KG1 (cell line): ENCODE measurements around the gene KRT23.
"Not testable (repeated sequence)": the region's sequence is repeated elsewhere in the genome, so short reads cannot be mapped to it uniquely, and the experiment has no call there.

Experiments
- DNase-seq: peaks from one replicate; lab custom pipeline; 2025; lab: John Stamatoyannopoulos, UW

KRT23 gene

DNA sequence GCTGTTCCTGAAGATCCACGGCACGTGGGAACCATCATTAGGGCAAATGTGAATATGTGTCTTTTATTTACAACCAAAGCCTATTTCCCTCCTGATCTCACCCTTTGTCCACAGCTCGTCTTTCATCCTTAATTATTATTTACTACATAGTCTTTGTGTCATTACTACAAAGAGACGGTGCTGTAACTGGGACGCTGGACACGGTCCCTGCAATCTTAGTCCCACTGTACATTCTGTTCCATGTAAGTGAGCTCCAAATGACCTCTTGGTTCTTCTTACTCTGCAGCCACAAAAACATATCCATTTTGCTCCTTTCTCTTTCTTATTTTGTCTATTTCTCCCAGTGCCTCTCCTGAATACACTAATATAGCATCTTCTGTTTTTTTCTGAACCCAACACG is 12.7 kb upstream of the KRT23 start:
- DNase-seq = no peak

DNA sequence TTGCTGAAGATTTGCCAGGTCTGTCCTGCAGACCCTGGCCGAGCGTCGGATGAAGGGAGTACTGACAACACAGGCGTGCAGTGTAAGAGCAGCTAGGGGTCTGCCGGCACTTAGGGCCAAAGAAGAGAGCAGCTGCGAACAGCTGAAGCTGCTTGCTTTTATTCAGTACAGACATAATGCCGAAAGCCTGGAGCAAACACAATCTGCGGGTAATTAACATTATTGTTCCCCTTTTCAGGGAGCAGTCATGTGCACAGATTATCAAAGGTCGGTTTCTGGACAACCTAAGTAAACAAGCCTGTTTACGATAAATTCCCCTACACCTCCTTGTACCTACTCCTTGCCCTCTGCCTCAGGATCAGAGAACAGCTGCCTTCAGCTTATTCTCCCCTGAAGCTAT is 12.0 kb upstream of the KRT23 start:
- no peak for DNase-seq

DNA sequence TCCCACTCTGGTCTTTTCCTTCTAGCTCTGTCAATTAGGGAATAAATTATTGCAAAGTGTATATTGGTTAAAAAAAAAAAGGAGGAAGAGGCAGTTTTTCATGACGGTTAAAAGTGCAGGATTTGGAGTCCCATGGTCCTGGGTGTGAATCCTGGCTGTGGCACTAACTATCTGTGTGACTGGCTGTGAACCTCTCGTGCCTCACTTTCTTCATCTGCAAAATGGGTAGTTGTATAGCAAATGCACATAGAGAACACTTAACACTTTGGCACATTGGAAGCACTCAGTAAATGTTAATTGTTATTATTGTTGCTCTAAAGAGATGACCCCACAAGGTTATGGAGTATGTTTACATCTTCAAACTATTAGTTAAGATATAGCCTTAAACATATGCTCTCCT is 10.5 kb upstream of the KRT23 start:
- no peak for DNase-seq

DNA sequence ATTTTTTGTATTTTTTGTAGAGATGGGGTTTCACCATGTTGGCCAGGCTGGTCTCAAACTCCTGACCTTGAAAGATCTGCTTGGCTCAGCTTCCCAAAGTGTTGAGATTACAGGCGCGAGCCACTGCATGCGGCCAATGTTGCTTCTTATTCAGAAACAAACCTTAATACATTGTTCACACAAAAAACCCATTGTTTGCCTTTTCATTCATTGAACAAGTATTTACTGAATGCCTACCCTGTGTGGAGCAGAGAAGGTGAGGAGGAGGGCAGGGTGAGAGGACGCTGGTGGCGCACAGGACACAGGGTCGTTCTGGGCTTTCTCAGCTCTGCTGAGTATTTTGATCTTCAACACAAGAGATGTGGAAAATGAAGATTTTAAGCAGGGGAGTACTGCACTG is 8.0 kb upstream of the KRT23 start:
- DNase-seq = no peak

DNA sequence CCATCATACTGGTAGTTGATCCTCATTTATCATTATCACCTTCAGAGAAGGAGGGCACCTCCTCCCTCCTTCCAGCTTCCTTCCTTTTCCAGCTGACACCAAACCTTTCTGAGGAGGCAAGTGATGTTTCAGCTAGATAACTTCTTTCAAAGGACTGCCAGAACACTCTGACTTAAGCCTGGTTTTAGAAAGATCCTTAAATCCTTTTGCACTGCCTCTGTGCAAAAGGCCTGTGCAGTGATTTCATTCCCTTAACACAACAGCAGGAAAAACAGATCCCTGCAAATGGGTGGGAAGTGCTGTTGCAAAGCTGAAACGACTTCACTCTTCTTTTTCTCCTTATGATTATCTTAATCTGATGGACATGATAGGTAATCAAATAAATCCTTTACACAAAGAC is 7.1 kb upstream of the KRT23 start:
- DNase-seq = no peak

DNA sequence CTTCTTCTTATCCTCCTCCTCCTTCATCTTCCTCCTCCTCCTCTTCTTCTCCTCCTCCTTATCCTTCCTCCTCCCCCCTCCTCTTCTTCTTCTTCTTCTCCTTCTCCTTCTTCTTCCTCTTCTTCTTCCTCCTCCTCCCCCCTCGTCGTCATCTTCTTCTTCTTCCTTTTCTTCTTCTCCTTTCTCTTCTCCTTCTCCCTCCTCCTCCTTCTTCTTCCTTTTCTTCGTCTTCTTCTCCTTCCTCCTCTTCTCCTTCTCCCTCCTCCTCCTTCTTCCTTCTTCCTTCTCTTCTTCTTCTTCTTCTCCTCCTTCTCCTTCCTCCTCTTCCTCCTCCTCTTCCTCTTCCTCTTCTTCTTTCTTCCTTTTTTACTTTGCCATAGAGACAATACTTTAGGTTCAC is 5.1 kb upstream of the KRT23 start:
- DNase-seq = no peak

DNA sequence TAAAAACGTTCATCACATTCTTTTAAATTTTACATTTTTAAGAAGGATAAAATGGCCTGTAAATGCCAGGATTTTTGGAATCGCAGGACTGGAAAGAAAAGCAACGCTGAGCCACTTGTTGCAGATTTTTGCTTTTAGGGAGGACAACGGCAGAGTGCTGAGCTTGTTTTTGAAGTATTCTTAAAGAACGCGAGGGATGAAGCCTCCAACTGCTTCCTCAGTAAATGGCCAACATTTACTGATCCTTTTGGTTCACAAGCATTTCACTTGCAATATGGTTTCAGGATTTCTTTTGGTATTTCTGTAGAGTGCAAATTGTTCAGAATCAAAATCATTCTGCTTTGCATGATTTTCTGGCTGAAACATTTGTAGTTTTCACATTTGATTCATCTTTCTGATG is 2.8 kb upstream of the KRT23 start:
- DNase-seq = no peak

DNA sequence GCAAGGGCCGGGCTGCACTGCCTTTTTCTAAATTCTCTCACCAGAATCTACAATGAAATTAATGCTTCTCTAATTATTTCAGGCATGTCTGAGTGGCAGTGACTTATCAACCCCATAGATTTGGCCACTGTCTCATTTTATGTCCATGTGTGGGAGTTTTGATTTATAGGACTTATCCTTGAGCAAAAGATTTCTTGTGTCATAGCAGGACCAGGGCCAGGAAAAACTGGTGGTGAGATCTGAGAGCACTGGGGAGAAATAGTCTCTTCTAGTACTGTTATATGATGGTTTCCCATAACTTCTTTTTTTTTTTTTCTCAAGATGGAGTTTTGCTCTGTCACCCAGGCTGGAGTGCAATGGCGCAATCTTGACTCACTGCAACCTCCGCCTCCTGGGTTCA is 1.5 kb upstream of the KRT23 start:
- no peak for DNase-seq

DNA sequence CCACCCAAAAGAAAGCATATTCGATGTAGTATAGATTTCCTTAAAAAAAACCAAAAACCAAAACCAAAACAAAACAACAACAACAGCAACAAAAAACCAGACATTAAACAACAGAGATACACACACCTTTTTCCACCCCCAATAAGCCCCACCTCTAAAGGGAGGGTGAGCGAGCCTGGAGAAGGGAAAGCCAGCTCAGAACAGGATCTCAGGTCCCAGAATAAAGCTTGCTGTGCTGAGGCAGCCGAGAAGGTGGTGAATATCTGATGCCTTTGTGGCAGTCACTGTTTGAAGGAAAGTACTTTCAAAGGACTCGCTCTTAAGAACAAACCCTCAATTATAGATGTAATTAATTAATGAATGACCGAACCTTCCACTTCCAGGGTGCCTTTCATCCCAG is 470 bp downstream of the KRT23 start:
- DNase-seq = no peak

DNA sequence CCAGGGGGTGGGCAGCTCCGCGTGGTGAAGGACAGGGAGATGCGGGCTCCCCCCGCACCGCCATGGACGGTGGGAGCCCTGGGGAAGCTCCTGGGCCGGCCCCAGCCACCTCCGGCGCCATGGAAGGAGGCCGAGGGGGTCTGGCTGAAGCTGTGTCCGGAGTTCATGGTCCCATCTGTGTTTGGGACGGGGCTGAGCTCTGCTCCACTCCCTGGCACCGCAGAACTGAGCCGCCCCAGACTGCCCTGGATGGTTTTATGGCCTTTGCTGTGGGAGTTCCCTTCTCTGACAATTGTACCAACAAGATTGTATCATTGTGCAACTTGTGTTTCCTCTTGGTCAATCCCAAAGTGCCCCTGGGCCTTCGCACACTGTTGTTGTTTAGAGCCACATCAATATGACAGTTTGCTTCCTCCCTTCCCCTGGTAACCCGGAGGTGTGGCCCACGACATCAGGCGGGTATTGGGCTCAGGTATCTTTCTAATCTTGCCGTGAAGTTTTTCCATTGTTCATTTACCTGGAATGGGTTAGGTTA is 942 bp downstream of the KRT23 start:
- DNase-seq = no peak

DNA sequence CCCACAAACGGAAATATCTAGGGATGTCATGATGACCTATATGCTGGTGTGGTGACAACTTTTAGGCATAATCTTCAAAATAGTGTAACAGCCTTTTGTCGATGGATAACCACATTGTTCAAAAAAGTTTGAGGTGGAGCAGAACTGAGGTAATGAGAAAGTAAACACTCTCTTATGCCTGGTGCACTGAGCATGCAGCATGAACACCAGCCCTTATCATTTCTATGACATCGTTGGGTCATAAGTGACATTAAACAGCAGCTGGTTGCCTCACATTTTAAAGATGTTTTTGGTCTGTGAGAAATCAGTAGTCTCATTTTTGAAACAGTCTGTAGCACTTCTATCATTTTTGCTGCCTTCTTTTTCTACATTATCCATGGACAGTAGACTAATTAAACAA is 1.8 kb downstream of the KRT23 start:
- no peak for DNase-seq

DNA sequence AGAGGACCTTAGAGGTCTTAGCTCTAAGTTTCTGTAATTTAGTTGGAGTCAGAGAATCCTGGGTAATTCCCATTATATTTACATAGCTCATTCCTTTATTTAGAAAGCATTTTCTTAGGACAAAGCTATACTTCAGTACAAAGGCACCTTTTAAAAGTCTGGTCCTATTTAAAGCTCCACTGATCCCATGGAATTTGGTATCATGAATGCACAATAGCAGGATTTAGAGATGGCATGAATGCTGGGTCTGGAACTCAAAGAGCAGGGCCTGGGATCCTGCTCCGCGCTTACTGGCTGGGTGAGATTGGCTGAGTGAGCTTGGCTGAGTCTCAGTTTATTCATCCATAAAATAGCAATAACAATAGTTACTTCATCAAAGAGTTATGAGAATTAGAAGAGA is 4.8 kb downstream of the KRT23 start:
- no peak for DNase-seq

DNA sequence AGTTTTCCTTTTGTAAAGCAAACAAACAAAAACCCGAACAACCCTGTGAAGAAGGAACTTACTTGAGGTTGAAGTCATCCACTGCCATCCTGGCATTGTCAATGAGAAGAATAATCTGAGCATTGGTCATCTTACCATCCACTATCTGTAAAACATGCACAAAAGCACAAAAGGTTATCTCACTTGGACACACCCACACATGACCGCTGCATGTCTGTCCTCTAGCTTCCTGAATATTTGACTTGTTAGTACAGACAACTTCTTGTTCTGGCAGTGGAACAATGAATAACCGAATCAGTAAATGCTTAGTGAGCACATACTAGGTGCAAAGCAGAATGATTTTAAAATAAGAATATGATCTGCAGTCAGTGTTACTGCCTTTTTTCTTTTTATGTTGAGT is 6.1 kb downstream of the KRT23 start:
- DNase-seq = no peak

DNA sequence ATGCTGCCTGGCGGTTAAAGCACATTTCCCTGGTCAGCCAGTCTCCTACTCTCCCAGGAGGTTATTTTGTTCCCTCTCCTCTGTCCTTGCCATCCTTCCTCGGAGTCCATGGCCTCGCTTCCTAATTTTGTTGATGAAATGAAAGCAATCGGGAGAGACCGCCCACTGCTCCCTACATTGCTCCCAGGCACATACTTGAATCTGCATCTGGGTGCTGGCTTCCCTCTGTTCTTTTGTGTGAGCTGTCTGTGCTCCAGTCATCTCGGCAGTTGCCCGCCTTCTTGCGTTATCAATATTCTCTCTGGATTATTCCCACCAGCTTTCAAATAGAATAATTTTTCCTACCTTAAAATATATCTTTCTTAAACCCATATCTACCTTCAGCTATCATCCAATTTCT is 11.1 kb downstream of the KRT23 start:
- no peak for DNase-seq

DNA sequence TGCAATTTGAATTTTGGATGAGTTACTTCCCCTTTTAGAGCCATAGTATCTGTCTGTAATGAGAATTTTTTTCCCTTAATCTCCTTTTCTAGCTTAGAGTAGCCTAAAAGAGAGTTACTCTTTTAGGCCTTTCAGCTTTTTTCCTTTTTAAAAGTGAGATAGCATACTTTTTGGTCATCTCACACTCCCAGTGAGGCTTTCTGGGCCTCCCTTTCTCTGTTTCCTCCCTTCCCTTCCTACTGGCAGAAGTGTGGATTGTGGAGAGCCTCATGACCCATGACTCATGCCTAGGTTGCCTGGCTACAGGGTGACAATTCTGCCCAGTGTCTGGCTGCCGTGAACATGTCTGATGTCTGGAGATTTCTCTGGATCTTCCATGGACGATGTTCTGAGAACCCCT is 15.2 kb downstream of the KRT23 start:
- DNase-seq = no peak

DNA sequence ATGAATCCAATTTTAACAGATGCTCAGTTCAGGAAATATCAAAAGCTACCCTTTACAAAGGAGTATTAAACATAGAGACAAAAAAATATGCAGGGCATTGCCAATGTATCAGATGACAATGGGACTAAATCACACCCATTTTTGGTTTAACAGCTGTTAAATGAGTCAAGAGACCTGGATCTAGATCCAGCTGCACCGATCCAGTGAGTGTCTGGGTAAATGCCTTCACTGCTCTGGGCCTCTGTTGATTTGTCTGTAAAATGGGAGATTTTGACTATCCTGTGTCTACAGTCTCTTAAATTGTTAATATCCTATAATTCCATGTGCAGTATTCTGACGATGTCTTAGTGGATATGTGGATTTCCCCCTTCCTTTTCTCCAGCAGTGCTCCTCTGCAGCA is 16.4 kb downstream of the KRT23 start:
- no peak for DNase-seq

DNA sequence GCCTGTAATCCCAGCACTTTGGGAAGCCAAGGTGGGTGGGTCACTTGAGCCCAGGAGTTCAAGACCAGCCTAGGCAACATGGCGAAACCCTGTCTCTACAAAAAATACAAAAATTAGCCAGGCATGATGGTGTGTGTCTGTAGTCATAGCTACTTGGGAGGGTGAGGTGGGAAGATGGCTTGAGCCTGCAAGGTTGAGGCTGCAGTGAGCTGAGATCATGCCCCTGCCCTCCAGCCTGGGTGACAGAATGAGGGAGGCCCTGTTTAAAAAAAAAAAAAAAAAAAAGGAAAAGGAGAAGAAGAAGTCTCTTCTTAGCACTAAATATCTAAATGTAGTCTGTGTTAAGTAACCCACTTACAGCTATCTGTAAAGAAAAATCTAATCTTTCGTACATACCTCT is 20.3 kb downstream of the KRT23 start:
- not testable (repeated sequence) for DNase-seq

DNA sequence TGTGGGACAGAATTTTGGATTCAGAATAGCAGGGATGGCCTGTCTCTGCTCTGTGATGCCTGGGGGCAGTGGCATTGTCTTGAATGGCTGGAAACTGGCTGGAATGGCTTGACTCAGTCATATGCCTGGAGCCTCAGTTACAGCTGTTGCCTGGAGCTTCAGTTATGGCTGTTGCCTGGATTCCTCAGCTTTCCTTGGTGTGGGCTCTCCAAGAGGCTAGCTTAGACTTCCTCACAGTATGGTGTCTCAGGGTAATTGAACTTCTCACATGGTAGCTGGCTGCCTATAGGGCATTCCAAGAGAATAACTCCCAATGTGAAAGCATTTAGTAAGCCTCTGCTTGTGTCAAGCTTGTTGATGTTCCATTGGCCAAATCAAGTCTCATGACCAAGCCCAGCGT is 21.1 kb downstream of the KRT23 start:
- no peak for DNase-seq

DNA sequence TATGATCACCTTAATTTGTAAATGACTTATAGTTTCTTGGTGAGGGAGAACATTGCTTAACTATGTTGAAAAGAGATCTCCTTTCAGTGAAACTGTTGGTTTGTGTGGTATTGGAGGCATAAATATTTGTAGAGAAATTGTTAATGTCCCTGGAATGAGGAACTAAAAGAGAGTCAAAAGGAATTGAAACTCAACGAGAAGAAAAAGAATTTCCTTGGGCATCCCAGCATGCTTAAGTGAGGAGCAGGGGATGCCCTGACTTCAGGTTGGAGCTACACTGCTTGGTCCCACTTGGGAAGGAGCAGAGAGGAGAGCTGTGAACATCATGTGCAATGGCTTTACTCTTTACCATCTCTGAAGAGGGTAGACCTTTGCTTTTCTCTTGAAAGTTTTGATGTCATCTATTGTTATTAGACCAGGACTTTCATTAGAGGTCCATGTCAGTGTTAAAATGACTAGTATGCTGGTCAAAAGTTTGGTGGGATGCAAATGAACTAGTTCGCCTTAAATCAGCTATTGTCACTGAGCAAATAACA is 21.7 kb downstream of the KRT23 start:
- no peak for DNase-seq

DNA sequence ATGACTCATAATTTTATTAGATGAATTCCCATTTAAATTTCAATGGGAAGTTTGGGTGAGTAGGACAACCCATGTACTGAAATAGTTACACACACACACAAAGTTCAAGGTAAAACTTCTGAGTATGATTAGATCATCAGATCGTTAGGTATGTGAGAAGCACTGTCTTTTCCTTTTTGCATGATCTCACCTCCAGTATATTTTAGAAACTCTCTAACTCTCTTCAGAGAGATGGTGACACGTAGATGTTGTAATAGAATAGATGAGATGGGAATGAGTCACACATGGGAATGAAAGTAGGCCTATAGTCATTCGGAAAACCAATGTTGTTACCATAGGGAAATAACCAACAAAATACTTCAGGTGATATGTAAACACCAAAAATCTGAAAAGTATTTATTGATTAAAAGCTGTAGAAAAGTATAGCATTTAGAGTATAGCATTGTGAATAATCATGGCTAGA is 22.2 kb downstream of the KRT23 start:
- DNase-seq = no peak

DNA sequence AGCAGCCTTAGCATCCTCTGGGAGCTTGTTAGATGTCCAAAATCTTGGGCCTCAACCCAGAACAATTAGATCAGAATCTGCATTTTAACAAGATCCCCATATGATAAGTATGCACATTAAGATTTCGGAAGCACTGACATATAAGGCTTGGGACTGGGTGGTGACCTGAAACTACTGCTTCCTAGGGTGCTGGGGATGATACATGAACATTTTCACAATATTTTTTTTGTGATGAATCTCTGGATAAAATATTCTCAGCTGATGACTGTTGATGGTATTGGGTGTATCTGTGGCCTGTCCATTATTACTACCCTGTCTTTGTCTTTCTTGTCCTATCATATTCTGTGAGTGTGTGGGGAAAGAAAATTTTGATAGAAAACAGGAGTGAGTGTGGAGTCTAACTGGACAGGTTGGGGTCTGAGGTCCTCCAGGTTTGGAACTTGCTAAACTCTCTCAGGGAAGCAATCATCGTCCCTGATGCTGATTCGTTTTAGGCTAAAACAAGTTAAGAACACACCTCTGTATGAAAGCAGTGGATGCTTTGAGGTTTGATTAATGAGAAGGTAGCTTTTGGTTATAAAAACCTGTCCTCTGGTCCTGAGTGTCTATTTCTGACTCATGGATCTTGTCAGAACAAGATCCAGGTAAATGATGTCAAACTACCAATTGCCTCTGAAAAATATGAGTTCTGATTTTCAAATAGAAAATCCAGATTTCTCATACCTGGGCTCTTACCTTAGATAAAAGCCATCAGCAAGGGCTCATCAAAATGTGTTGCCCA is 23.2 kb downstream of the KRT23 start:
- no peak for DNase-seq

DNA sequence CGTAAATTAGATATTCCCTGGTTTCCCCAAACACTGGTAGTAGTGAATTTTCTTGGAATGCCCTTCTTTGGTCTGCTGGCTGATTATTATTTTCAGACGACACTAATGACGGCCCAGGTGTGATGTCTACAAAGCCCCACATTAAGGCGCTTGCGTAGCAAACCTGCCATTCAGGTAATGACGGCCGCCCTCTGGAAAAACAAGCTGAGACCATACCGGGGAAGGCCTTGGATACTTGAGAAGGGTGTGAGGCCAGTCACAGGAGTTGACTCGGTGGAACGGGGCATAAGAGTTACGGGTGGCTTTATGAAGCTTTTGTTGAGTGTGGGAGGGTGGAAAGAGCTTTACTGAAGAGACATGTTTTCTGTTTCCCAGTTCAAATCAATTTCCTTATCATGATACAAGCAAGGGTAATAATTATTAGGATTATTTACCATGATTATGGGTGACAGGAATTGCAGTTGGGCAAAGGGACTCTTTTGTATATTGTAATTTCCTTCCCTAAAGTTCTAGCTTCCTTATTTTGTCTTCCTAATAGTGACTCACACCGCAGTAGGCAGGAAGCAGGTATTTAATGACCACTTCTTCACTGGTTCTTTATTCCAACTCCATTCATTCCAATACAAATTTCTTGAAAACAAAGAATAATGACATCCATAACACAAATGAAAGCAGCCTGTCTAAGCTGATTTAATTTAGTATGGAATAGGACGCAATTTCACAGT is 24.8 kb downstream of the KRT23 start:
- no peak for DNase-seq

DNA sequence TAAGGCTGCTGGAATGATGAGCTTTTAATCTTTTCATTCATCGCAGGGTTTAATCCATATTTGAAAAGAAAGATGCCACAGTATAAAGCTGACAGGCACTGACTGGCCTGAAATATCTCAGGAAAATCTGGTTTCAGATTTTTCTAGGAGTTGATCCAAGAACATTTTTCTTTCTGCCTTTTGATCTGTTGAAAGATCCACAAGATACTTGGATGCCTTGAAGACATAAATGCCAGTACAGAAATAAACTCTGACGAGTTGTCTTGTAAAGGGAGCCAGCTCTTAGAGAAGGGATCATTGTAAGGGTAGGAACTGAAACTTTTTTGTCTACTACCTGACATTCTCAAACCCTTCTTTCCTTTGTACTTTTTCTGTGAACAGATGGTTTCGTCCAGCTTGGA is 27.0 kb downstream of the KRT23 start:
- no peak for DNase-seq
